ENCODE data around the gene NDUFA3. TPM values are rescaled to one million over a fixed set of nuclear protein-coding genes. Genes with fewer than 3 reads are reported as not detected.

The NDUFA3 gene
- total and polyA plus RNA-seq, 10 of the 15 experiments (the other 5 are each of a cell fraction or from before 2014, with no cell fraction given), result 40.0 to 335 (median 153) TPM

GRCh38 chr19:54136086-54136863 is 33.6 kb downstream of the NDUFA3 start:
- ChIA-PET RAD21 (ENCODE audit: unreplicated experiment) (interaction anchor here (0.8 to 2.4 kb wide), 9 partner anchors 18 to 1340 kb away, joined by 3 to 23 read pairs (median 5); partner anchors contain the start of genes LENG1, MBOAT7, PRPF31 and TFPT), SMC1A (ENCODE audit: uncharacterized antibody, unreplicated experiment) (interaction anchor here (0.6 to 1.2 kb wide), 10 partner anchors 20 to 1325 kb away, joined by 3 to 6 read pairs (median 3); partner anchors contain the start of genes ISOC2, MBOAT7, PRPF31 and TFPT), CTCF (interaction anchor here (1.2 to 2.3 kb wide), 5 partner anchors 23 to 345 kb away, joined by 3 to 15 read pairs (median 6); partner anchors contain the start of genes LENG1 and MBOAT7), POLR2A (interaction anchor here (0.9 to 3.5 kb wide), 13 partner anchors 13 to 327 kb away, joined by 3 to 36 read pairs (median 7); partner anchors contain the start of genes LENG1, LENG8, LENG9 and MBOAT7)
- H3K36me3 ChIP-seq (ENCODE audit: control insufficient read depth in 2 of 2, insufficient read depth in 2 of 2, low read length in 1 of 2), result peaks cover 2 to 7% of the 10 kb centered on the region in 2 experiments; a peak in 2 of 4 replicates
- intact Hi-C loops (cut with micrococcal nuclease; ENCODE audit: unreplicated experiment), result loop anchor here (2.0 kb wide), 1 partner anchor 65 kb away; the partner anchor contains the start of gene RPS9
- peak overlapping the region; percentile 14 for H3K27ac ChIP-seq (ENCODE audit: control insufficient read depth, insufficient read depth)
- H3K79me2 ChIP-seq (ENCODE audit: control insufficient read depth, insufficient read depth, low read length), result peaks cover 37% of the 10 kb centered on the region
- no peak for FAIRE-seq
- H3K27me3 ChIP-seq (replicated peaks in 1 of 2; ENCODE audit: control insufficient read depth in 2 of 2, insufficient read depth in 2 of 2, low read length in 1 of 2), result no peaks in the 10 kb centered on the region
- no peak for DNase-seq (ENCODE audit: low read depth, low spot score)
- ATAC-seq, result no peak
- peaks cover 10% of the 10 kb centered on the region for H4K20me1 ChIP-seq (ENCODE audit: control insufficient read depth, insufficient read depth)
- H3K9ac ChIP-seq (ENCODE audit: control insufficient read depth, insufficient read depth, low read length), result peak overlapping the region; percentile 75
- H3K4me1 ChIP-seq (ENCODE audit: control insufficient read depth, insufficient read depth, low read length), result peaks cover 19% of the 10 kb centered on the region
- in situ Hi-C loops (cut with MboI), result loop anchor here (25.0 kb wide), 1 partner anchor 1526 kb away; the partner anchor contains the start of gene U2AF2
- H3K4me3 ChIP-seq, result peak overlapping the region; percentile 86
- peak overlapping the region; percentile 84 for H2AFZ ChIP-seq (ENCODE audit: control insufficient read depth, low read depth, low read length)
- BruUV-seq (replicated peaks), result TSS peak; percentile 74
- TF ChIP-seq IKZF2 (IDR thresholded peaks at IDR 0.05), result 0 out of 4 replicates have a peak, but pooled peaks of 1 of the 2 experiments have one; percentile 10
- TF ChIP-seq ZNF24 (IDR thresholded peaks at IDR 0.05), result no peak
- peak; percentile 20; the same call in 1 of the 2 replicates for TF ChIP-seq ZBTB40 (IDR thresholded peaks at IDR 0.05; ENCODE audit: borderline replicate concordance)
- peak; percentile 32 for TF ChIP-seq IKZF1 (conservative IDR thresholded peaks at IDR 0.05)
- WGBS (ENCODE audit: insufficient coverage, insufficient replicate concordance, low lambda C conversion rate, missing lambda C conversion rate), result 7% methylated on average over 30 of the region's 30 CpGs
- peaks cover 2% of the 10 kb centered on the region; the same call in 2 of the 3 replicates for H3K9me3 ChIP-seq (replicated peaks; ENCODE audit: control insufficient read depth, insufficient read depth, low read length)
- peak overlapping the region; percentile 99 for H3K4me2 ChIP-seq (ENCODE audit: control insufficient read depth, insufficient read depth)
